ENCODE results near the gene SGK1.

The SGK1 gene

GRCh38 chr6:134345789-134346188 lies 27.9 kb upstream of the SGK1 start:
- CTCF ChIA-PET, result no interaction called here
- POLR2A ChIA-PET, result no interaction called here
- no peak for DNase-seq (ENCODE audit: extremely low spot score)
- TF ChIP-seq, protein P1, sequence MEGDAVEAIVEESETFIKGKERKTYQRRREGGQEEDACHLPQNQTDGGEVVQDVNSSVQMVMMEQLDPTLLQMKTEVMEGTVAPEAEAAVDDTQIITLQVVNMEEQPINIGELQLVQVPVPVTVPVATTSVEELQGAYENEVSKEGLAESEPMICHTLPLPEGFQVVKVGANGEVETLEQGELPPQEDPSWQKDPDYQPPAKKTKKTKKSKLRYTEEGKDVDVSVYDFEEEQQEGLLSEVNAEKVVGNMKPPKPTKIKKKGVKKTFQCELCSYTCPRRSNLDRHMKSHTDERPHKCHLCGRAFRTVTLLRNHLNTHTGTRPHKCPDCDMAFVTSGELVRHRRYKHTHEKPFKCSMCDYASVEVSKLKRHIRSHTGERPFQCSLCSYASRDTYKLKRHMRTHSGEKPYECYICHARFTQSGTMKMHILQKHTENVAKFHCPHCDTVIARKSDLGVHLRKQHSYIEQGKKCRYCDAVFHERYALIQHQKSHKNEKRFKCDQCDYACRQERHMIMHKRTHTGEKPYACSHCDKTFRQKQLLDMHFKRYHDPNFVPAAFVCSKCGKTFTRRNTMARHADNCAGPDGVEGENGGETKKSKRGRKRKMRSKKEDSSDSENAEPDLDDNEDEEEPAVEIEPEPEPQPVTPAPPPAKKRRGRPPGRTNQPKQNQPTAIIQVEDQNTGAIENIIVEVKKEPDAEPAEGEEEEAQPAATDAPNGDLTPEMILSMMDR (IDR thresholded peaks at IDR 0.05; ENCODE audit: control extremely low read depth, extremely low read depth, low read depth, missing control alignments), result no peak

- ChIA-PET CTCF (interaction anchor here (1.3 kb wide), 1 partner anchor 8 kb away, joined by 5 read pairs; no protein-coding TSS in a partner anchor), POLR2A (no interaction called here)
- TF ChIP-seq, protein P1 (IDR thresholded peaks at IDR 0.05; ENCODE audit: control extremely low read depth, extremely low read depth, low read depth, missing control alignments), result no peak
- no peak for DNase-seq (ENCODE audit: extremely low spot score)
These were observed 25.2 kb upstream of the SGK1 start for GRCh38 chr6:134343066-134343465.

- ChIA-PET CTCF (interaction anchor here (1.3 kb wide), 1 partner anchor 9 kb away, joined by 5 read pairs; no protein-coding TSS in a partner anchor), POLR2A (no interaction called here)
- TF ChIP-seq, protein P1 (IDR thresholded peaks at IDR 0.05; ENCODE audit: control extremely low read depth, extremely low read depth, low read depth, missing control alignments), result no peak
- no peak for DNase-seq (ENCODE audit: extremely low spot score)
These were observed 24.2 kb upstream of the SGK1 start for GRCh38 chr6:134341999-134342567.

DNA sequence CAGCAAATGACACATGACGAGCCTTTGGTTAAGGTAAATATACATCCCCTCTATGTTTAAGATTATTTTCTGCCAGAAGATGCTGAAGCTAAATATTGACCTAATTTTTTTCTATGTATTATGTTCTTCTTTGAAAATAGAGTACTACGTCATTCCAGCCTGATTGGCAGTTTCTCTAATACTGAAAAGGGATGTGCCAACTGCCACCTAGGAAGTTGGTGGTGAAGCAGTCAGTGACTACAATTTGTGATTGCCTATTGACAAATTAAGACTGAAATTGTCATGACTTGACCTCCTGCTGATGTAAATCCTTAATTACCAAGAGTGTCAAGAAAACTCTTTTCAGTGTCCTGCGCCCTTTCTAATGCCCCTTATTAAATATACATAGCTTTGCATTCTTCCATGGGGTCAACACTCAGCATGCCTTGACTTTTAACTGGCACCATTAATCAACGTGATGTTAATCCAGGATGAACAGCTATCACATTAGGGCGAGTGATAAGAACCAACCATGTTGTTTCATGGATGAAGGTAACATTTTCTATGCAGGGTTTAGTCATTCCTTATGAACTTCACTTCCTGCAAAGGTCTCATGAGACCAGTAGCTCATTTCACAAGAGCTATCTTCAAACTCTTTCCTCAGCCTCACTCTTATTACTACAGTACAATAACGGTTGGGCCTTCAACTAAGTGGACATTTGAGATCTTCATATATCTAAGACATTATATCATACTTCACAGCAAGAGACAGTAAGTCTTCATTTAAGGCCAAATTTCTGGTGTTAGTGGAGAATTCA lies 22.5 kb upstream of the SGK1 start:
- TF ChIP-seq, protein P1 (IDR thresholded peaks at IDR 0.05; ENCODE audit: control extremely low read depth, extremely low read depth, low read depth, missing control alignments), result no peak
- POLR2A ChIA-PET, result no interaction called here
- CTCF ChIA-PET, result interaction anchor here (0.6 to 2.1 kb wide), 4 partner anchors 12 to 184 kb away, joined by 3 to 7 read pairs (median 4); no protein-coding TSS in a partner anchor
- no peak for DNase-seq (ENCODE audit: extremely low spot score)

DNA sequence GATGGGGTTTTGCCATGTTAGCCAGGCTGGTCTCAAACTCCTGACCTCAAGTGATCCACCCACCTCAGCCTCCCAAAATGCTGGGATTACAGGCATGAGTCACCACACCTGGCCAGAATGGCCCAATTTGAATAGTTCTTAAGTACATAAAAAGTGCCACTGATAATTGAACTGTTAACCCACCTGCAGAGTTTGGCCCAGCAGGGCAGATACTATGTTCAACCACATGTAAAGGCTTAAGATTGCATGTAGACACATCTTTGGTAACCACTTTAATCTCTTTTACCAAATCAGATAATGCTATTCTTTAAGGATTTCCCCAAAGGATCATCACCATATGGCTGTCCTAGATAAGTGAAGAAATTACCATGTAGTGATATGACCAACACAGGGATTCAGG lies 21.3 kb upstream of the SGK1 start:
- POLR2A ChIA-PET, result no interaction called here
- no peak for DNase-seq (ENCODE audit: extremely low spot score)
- CTCF ChIA-PET, result interaction anchor here (2.4 kb wide), 1 partner anchor 13 kb away, joined by 7 read pairs; no protein-coding TSS in a partner anchor
- TF ChIP-seq, protein P1 (IDR thresholded peaks at IDR 0.05; ENCODE audit: control extremely low read depth, extremely low read depth, low read depth, missing control alignments), result no peak

DNA sequence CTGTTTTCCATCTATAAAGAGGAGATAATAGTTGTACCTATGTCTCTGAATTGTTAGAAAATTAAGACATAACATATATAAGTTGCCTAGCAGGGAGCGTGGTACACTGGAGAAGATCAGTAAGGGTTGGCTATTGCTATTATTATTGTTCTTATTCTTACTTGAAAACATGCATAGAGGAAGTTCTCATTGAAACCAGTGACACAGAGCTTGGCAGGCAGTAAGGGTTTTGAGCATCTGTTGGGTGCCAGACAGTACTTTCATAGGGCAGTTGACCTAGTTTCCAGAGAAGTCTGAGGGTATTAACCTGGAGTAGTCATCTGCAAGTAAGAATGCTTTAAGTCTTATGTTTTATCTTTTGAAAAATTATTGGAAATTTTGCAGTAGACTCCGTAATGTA lies 13.3 kb upstream of the SGK1 start:
- POLR2A ChIA-PET, result no interaction called here
- CTCF ChIA-PET, result no interaction called here
- DNase-seq (ENCODE audit: extremely low spot score), result no peak
- TF ChIP-seq, protein P1 (IDR thresholded peaks at IDR 0.05; ENCODE audit: control extremely low read depth, extremely low read depth, low read depth, missing control alignments), result no peak
